RPMI7951 (cell line): Measurements from ENCODE around the gene FST. TPM values are rescaled to one million over a fixed set of nuclear protein-coding genes. Genes with fewer than 3 reads are reported as not detected.

ENCODE experiments used
- DNase-seq: peaks from one replicate; pipeline ENCODE4 v3.0.0-alpha.2; 2012; ENCODE audit warnings: low read depth
- total RNA-seq: library from RNA; depleted of rRNA; stranded (reverse); fragments of >200 nt; shearing (Covaris generic); gene quantifications from 2 replicates; pipeline ENCODE4 v1.2.3, GENCODE V29; 2014; rRNA removed

The FST gene
- total RNA-seq, 1 experiment from 2014 or later, result 1.6 TPM

DNA sequence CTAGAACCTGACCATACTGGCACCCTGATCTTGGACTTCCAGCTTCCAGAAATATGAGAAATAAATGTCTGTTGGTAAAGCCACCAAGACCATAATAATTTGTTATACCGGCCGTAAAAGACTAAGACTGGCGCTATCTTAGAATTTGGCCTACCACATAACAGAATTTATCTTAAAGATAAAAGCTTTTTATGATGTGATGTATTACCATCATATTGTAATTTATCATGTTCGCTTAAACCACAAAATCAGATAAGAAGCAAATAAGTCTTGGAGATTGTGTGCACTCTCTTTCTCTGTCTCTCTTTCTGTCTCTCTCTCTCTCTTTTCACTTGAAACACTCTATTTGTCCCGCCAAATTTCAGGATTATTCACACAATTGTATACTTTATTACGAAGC is 35.6 kb downstream of the FST start:
- DNase-seq, result no peak

DNA sequence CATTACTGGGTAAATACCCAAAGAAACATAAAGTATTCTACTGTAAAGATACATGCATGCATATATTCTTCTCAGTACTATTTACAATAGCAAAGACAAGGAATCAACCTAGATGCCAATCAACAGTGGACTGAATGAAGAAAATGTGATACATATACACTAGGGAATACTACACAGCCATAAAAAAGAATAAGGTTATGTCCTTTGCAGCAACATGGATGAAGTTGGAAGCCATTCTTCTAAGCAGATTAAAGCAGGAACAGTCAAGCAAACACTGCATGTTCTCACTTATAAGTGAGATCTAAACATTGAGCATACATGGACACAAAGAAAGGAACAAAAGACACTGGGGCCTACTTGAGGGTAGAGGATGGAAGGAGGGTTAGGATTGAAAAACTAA is 40.4 kb downstream of the FST start:
- DNase-seq, result no peak

Other genes starting within 250 kb of the FST start
- gene NDUFS4, start 80.0 kb downstream of the FST start, total RNA-seq, result 141 and 148 TPM in 2 replicates